GM19455 (cell line): ENCODE results near the gene SIX5.
A peak's percentile ranks its signal among the peaks of the same experiment; 100 is the strongest.

Experiments used
- ATAC-seq: cut with Tn5 transposase; IDR thresholded peaks from one replicate; pipeline ENCODE4 v1.9.1; 2021; ENCODE audit not compliant: unreplicated experiment

The SIX5 gene

DNA sequence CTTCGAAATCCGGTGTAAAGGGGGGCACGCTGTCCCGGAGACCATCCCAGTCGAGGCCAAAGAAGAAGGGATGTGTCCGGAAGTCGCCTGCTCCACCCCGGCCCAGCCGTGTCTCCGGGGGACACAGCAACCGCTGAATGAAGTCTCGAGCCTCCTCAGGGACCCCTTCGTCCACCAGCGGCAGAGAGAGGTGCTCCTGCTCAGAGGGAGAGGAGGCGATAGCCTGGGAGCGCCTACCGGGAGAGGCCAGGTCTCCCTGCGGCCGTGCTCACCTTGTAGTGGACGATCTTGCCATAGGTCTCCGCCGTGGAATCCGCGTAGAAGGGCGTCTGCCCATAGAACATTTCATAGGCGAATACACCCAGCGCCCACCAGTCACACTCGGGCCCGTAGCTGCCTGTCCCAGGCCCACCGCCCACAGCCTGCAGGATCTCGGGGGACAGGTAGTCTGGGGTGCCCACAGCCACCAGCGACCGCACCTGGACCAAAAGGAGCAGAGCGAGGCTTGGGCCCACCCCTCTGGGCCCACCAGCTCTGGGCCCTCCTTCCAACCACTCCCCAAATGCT lies 8.4 kb upstream of the SIX5 start:
- no peak for ATAC-seq

DNA sequence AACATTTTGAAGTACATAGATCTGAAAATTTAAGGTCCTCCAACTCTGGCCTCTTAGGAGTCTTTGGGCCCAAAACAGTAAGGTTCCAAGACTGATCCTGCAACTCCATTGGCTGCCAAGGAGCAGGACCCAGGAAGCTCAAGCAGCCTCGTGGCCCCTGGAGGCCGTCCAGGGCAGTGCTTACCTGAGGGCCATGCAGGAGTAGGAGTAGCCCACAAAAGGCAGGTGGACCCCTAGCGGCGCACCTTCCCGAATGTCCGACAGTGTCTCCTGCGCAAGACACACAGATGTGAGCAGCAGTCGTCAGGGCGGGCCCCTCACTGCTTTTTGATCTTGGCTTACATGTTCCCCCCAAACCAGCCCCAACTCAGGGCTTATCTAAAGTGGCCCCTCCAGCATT lies 5.7 kb upstream of the SIX5 start:
- no peak for ATAC-seq

DNA sequence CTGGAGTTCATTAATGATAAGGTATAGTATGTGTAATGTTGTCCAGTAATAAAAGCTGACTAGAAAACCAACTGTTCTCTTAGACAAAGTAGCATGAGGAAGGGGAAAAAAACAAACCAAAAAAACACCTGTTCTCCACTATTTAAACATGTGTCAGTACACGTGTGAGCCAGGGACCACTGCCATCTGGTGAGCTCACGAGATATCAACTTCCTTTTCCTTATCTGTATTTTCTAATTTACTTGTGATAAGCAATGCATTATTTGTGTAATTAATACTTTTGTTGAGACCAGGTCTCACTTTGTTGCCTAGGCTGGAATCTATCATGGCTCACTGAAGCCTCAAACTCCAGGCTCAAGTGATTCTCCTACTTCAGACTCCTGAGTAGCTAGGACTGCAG lies 4.3 kb upstream of the SIX5 start:
- ATAC-seq: no peak

DNA sequence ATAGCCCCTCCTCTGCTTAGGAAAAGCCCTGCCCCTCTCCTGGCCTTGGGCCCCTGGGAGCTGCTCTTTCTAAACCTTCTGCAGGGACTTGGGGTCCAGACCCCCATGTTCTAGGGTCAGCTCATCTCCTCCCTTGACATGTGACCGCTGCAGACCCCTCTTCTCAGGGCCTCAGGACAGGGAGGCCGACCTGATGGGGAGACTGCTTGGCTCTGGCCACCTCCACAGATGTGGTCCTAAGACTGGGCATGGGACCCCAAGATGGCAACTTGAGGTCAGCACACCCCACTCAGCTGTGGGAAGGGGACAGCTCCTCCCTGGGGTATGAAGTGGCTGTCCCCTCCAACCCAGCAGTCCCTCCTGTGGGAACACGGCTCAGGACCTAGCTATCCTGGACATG lies 3.9 kb upstream of the SIX5 start:
- ATAC-seq: no peak

DNA sequence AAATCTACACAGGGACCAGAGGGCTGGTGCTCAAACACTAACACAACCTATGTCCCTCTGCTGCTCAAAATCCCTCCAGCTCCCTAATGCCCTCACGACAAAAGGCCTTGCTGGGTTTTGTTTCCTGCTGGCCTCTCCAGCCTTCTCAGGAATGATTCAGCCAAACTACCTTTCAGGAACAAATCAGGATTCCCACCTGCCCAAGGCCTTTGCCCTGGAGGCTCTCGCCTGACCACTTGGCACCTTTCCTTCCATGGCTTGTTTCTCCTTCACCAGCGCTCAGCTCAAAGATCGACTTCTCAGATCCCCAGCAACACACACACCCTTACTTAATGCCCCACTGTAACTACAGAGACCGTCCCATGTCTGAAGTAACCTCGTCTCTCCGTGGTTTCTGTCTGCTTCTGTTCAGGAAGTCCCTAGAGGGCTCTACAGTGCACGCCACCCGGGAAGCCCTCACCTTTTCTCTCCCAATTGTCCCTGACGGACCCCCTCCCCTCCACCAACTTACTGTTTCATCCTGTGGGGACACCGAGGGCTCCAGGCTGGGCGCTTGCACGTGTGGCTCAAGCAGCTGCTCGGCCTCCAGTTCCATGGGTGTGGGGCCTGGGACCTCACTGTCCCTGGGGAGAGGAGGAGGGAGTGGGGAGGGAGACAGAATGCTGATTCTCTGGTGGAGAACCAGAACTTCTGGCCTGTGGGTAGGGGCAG lies 3.2 kb upstream of the SIX5 start:
- no peak for ATAC-seq

DNA sequence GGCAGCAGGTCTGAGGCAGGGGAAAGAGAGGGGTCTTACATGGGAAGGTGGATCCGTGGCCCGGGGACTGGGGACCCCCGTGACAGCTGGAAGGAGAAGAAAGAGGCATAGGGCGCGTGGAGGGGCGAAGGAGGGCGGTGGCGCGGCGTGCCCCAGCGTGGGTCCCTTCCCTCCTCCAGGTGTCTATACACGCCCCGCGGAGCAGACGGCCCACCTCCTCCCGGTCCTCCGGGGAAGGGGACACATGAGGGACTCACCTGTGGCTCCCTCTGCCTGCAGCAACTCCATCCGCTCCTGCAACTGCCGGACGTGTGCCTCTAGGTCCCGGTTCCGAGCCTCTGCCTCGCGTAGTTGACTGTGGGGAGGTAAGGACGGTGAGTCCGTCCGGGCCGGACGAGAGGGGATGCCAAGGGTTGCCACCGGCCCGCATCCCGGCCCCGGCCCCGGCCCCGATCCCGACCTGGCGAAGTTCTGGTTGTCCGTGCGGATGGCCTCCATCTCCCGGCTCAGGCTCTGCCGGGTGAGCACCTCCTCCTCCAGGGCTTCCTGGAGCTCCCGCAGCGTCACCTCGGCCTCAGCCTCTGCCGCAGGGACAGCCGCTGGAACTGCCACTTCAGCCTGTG lies 2.4 kb upstream of the SIX5 start:
- no peak for ATAC-seq

DNA sequence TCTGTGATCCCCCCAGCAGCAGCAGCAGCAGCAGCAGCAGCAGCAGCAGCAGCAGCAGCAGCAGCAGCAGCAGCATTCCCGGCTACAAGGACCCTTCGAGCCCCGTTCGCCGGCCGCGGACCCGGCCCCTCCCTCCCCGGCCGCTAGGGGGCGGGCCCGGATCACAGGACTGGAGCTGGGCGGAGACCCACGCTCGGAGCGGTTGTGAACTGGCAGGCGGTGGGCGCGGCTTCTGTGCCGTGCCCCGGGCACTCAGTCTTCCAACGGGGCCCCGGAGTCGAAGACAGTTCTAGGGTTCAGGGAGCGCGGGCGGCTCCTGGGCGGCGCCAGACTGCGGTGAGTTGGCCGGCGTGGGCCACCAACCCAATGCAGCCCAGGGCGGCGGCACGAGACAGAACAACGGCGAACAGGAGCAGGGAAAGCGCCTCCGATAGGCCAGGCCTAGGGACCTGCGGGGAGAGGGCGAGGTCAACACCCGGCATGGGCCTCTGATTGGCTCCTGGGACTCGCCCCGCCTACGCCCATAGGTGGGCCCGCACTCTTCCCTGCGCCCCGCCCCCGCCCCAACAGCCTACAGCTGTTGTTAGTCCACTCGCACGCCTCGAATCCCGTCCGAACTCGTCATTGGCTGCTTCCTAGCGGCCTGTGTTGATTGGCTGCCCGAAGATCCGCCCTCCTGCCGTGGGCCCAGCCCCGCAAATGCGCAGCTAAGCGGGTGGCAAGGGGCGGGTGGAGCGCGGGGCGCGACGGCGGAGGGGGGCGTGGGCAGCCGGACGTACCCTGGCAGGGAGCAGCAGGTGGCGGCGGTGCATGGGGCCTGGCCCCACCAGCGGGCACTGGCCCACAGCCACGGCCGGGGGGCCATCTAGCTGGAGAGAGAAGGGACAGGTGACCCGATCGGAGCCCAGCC lies 1.4 kb upstream of the SIX5 start:
- ATAC-seq: peak; percentile 47

DNA sequence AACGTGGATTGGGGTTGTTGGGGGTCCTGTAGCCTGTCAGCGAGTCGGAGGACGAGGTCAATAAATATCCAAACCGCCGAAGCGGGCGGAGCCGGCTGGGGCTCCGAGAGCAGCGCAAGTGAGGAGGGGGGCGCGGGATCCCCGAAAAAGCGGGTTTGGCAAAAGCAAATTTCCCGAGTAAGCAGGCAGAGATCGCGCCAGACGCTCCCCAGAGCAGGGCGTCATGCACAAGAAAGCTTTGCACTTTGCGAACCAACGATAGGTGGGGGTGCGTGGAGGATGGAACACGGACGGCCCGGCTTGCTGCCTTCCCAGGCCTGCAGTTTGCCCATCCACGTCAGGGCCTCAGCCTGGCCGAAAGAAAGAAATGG lies 754 bp upstream of the SIX5 start:
- ATAC-seq: no peak

DNA sequence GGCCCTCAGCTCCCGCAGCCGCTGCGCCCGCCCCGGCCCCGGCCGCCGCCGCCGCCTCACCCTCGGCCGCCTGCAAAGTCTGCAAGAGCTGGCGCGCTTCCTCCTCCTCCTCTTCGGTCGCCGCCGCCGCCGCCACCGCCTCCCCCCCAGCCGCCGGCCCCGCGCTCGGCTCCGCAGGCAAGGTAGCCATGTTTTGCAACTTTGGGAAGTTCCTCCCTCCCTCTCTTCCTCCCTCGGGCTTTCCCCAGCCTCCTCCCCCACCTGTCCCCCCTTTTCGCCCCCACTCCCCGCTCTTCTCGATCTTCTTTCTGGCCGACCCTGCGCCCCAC lies 433 bp downstream of the SIX5 start:
- no peak for ATAC-seq

DNA sequence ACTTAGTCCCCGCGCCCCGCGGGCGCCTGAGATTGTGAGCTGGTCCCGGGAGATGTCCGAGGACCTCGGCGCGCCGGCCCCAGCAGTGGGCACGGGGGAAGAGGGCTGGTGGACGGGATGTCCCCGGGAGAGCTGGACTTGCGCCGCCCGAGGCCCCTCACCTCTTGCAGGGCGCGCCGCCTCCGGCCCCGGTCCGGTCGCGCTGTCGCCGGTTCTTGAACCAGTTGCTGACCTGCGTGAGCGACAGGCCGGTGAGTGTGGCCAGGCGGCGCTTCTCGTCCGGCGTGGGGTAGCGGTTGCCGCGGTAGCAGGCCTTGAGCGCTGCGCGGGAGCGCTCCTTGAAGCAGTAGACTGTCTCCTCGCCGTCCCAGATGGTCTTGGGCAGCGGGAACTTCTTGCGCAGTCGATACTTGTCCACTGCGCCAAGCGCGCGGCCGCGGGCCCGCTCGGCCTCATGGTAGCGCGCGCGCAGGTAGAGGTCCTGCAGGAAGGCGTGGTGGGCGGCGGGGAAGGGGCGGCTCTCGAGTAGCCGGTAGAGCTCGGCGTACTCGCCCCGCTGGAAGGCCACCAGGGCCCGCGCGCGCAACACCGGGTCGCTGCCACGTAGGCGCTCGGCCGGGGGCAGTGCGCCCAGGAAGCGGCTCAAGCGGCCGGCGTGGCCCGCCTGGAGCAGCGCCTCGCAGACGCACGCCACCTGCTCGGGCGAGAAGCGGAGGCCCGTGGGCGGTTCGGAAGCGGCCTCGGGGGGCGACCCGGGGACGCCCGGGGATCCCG lies 984 bp downstream of the SIX5 start:
- no peak for ATAC-seq

DNA sequence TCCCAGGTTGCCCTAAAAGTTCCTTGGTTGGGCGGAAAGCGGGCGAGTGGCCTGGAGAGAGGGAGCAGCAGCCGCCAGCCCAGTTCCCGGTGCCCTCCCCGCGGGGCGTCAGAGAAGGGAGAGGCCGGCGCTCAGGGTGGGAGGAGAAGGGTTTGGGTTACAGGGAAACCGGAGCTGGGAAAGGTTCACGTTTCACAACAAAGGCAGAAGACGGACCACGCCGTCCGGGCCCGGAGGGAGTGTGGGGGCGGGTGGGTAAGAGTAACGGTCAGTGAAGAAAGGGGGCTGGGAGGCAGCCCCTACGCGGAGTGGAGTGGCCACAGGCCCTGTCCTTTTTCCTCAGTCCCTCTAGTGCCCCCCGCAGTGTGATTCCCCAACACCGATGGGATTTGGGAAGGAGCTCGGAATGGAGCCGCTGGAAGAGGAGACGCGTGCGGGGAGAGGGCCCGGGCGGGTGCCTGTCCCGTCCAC lies 1.6 kb downstream of the SIX5 start:
- no peak for ATAC-seq

DNA sequence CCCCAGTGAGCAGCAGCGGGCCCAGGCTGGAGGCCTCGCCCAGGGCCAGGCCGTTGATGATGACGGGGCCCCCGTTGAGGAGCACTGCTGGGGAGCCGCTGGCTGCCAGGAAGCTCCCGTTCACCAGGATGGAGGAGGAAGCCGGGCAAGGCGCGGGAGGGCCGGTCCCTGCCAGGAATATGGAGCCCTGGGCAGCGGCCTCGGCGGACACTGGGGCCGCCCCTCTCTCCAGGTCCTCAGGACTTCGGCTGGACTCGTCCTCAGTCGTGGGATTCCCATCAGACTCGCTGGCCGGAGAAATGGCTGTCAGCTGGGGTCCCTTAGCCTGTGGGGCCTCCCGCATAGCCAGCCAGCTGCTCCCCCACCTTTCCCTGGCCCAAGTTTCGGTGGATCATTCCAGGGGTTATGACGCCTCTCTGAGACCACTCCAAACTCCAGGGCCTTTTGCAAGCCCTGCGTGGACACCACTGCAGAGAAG lies 2.1 kb downstream of the SIX5 start:
- ATAC-seq: no peak

DNA sequence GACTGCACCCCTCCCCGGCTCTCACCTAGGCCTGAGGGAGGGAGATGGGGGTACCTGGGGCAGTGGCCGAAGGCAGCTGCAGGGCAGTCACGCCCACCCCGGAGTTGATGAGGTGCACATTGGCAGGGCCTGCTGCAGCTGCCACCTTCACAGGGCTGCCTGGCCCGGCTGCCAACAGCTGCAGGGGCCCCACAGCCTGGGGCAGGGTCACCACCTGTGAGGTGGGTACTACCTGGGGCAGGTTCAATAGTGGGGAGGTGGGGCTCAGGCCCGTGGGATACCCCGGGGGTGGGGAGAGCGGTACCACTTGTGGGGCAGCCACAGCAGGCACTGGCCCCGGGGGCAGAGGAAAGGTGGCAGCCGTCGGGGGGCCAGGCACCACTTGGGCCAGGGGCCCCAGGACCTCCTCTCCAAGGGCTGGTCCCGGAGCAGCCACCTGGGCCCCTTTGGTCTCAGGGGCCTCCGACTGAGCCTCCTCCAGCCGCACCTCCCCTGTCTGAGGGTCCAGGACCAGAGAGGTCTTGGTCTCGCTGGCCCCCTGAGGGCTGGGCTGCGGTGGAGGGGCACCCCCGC lies 2.7 kb downstream of the SIX5 start:
- ATAC-seq: no peak

DNA sequence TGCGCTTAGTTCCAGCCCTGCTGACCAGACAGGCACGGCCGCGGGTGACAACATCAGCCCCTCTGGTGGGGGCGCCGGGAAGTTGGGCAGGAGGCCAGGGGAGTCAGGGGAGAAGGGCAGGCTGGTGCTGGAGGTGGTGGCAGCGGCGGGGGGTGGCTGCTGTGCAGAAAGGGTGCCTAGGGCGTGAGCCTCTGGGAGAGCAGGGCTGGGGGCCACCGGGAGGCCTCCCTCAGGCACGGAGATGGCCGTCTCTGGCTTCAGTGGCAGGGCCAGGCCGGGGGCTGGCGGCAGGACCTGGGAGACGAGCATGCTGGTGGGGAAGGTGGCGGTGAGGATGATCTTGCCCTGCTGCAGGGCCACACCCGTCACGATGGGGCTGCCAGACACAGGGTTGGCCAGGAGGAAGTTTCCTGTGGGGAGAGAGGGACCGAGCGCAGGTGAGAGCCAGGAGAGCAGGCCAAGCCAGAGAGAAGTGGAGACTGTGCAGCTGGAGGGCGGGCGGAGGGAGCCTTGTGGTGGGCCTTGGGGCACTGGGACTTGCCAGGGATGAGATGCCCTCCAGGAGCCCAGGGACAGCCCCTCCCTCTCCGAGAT lies 3.3 kb downstream of the SIX5 start:
- no peak for ATAC-seq

DNA sequence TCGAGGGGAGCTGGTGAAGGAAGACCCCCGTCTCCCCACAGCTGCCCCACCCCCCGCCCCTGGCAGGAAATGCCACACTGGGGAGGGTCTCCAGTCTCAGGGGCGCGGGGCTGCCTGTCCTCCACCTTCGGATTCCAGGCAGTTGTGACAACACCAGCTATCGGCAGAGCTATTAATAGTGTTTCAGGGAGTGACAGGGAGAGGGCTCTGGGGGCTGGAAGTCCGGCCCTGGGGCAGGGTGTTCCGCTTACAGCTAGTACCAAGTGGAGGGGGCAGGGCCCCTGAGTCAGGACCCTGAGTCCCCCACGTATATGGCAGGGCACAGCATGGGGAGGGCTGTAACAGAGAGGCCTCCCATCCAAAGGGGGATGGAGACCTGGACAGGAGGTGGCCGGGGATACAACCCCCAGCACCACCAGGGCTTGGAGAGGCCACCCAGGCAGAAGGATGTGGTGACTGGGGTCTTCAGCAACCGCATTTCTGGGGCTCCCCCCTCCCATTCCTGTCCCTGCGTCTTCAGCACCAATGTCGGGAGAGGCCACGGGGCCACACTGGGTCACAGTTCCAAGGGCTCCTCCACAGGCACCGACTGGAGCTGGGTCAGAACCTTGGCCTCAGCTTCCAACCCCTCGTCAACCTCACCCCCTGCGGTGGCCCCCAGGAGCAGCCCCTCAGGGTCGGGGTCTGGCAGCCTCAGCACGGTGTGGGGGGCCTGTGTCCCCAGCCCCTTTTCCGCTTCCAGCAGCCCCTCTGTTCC lies 3.9 kb downstream of the SIX5 start:
- ATAC-seq: no peak

DNA sequence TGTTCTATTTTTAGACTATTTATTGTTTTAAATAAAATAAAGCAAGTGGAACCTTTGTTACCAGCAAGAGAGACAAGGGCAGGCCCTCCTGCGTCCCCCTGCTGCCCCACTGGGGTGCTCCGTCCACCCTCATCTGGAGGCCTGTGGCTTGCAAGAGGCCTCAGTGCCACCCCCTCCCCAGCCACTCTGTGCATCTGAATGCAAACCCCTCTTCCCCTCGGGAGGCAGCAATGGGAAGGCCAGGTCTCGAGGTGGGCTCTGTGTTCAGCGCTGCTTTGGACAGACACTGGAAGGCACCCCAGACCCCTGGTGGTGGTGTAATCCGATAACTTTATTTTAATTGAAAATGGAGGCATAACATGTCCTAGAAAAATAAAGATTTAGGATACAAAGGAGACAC lies 4.6 kb downstream of the SIX5 start:
- ATAC-seq: no peak

DNA sequence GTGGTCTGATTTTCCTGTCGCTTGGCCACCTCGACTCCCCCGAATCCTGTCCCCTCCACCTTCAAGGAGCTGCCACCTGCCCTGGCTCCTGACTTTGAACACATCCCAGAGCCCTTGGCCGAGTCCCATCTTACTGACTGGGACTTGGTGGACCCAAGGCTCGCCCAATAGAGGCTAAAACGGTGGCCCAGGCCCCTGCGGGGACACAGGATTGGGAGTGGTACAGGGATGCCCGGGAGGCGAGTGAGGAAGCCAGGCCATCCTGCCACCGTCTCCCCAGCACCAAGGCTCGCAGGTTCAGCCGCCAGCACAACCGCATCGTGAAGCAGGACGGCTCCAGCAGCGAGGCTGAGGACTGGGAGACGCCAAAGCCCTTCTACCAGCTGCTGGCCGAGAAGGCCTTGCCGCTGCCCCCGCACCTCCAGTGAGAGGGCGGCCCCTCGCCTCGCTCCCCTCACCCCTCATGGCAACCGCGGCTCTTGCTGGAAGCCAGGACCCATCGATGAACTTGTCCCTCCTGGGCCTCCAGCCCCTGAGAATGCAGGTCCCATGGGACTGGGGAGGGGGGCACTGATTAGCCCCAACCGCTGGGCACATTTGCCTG lies 5.3 kb downstream of the SIX5 start:
- no peak for ATAC-seq

DNA sequence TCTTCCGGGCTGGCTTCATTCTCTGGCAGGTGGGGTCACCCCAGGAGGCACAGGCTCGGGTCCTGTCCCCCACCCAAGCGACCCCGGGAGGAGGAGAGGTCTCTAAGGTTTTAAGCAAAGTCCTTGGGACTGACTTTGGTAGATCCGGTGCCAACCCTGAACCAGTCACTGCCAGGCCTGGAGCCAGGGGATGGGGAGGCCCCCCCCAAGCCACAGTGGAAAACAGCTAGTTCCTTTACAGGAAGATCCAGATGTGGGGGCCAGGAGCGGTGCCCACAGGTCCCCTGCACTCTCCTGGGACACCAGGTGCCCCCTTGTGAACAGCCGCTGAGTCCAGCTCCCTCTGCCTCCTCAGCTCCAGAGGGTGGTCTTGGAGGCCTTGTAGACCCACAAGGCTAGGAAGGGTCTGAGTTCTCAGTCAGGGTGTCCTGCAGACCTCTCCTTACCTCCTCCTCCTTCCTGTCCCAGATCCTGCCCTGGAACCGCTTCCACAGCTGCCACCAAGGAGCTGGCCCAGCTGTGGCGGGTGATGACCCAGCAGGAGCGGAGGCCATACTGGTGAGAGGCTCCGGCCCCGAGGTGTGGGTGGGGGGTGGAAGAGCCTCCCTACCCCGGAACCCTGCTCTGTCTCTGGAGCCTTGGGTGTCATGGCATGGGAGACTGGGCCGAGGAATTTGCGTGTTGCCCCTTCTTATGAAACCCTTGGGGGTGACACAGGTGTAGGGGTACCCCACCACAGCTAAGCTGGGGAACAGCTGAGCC lies 6.0 kb downstream of the SIX5 start:
- ATAC-seq: no peak
